C4-2B (cell line): Measurements from ENCODE around the gene AVPR1A.

Source experiments
- ZFX ChIP-seq: fragments of 450-650 bp; IDR thresholded peaks from 2 replicates; pipeline ENCODE4 v1.6.1; 2017
- TF ChIP-seq, protein P1 (sequence below): fragments of 450-650 bp; conservative IDR thresholded peaks from 2 replicates; pipeline ENCODE4 v1.5.1; 2017; ENCODE audit warnings: mild to moderate bottlenecking

DNA sequence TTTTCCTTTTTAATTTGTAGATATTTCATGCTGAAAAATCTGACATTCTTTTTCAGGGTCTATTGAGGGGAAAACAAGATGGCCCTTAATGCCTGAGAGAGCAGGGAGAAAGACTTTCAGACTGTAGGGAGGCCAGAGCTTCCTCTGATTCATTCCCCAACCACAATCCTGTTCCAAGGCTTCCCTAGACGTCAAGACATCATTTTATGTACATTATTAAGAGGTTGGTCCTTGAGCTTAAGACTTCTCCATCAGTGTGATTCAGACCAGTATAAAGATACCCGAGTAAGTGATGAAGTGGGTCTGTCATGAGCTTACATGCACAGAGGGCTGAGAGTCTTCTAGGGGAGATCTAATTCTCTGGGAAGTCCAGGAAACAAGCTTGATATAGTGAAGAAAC is 57.3 kb downstream of the AVPR1A start:
- TF ChIP-seq, protein P1, sequence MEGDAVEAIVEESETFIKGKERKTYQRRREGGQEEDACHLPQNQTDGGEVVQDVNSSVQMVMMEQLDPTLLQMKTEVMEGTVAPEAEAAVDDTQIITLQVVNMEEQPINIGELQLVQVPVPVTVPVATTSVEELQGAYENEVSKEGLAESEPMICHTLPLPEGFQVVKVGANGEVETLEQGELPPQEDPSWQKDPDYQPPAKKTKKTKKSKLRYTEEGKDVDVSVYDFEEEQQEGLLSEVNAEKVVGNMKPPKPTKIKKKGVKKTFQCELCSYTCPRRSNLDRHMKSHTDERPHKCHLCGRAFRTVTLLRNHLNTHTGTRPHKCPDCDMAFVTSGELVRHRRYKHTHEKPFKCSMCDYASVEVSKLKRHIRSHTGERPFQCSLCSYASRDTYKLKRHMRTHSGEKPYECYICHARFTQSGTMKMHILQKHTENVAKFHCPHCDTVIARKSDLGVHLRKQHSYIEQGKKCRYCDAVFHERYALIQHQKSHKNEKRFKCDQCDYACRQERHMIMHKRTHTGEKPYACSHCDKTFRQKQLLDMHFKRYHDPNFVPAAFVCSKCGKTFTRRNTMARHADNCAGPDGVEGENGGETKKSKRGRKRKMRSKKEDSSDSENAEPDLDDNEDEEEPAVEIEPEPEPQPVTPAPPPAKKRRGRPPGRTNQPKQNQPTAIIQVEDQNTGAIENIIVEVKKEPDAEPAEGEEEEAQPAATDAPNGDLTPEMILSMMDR = no peak
- no peak for TF ChIP-seq ZFX
